Measurements from ENCODE around the gene TNK1. TPM values are rescaled to one million over a fixed set of nuclear protein-coding genes. Genes with fewer than 3 reads are reported as not detected.

Gene TNK1
- total and polyA plus RNA-seq, 2 of the 8 experiments (the other 6 are each of a cell fraction or from before 2014, with no cell fraction given) = 7.6 to 9.5 TPM

GRCh38 chr17:7436556-7437368 lies 55.9 kb downstream of the TNK1 start:
- WGBS, 2 experiments (ENCODE audit: extremely low coverage in 1 of 2, insufficient coverage in 1 of 2, insufficient read length in 1 of 2, insufficient replicate concordance in 2 of 2, low coverage in 1 of 2, low lambda C conversion rate in 2 of 2, missing lambda C conversion rate in 1 of 2) = 3% methylated on average over 83 of the region's 92 CpGs; no CpG with 5 or more reads in 1 of the 2 experiments
- TF ChIP-seq ASH2L (IDR thresholded peaks at IDR 0.05; ENCODE audit: low read length) (no peak), BCL11A (IDR thresholded peaks at IDR 0.05; ENCODE audit: low read depth in 2 of 2, low read length in 2 of 2) (no peak), RAD21 (IDR thresholded peaks at IDR 0.05 in 1 of 2, conservative IDR thresholded peaks at IDR 0.05 in 1 of 2; ENCODE audit: low read depth in 2 of 2, low read length in 2 of 2) (peak; percentile 50 to 80; a peak in 3 of 4 replicates), BRCA1 (IDR thresholded peaks at IDR 0.05; ENCODE audit: low read depth, low read length) (no peak), PHF8 (conservative IDR thresholded peaks at IDR 0.05; ENCODE audit: low read depth, low read length) (no peak; the same call in 1 of the 2 replicates), CREB1 (IDR thresholded peaks at IDR 0.05) (peak; percentile 99), ATF3 (IDR thresholded peaks at IDR 0.05; ENCODE audit: insufficient read depth, low read depth, low read length) (no peak), FOSL1 (IDR thresholded peaks at IDR 0.05; ENCODE audit: insufficient read depth, low read depth, low read length) (no peak), TAF7 (optimal IDR thresholded peaks at IDR 0.05; ENCODE audit: borderline replicate concordance, low read depth, low read length) (peak; percentile 90), EZH2 (IDR thresholded peaks at IDR 0.05; ENCODE audit: low read depth, low read length, severe bottlenecking) (no peak)

More at GRCh38 chr17:7436556-7437368, 55.9 kb downstream of the TNK1 start:
- Histone ChIP-seq H2BK12ac (ENCODE audit: low read depth, low read length) (peak overlapping the region; percentile 94), H3K9me3 (ENCODE audit: insufficient read depth in 2 of 2, low read depth in 1 of 2, low read length in 1 of 2) (no peaks in the 10 kb centered on the region), H3K14ac (ENCODE audit: insufficient read length) (no peak overlapping the region), H3K4ac (replicated peaks; ENCODE audit: insufficient read length, low read depth, low read length) (no peak overlapping the region), H2AK5ac (ENCODE audit: low read depth, low read length) (no peak overlapping the region; the same call in 1 of the 2 replicates), H3K79me2 (ENCODE audit: control insufficient read depth in 1 of 2, insufficient read depth in 2 of 2, low read length in 2 of 2) (no peaks in the 10 kb centered on the region), H2BK20ac (ENCODE audit: low read length) (no peak overlapping the region), H3K23me2 (ENCODE audit: low read depth, low read length) (peaks cover 31% of the 10 kb centered on the region), H2BK120ac (replicated peaks; ENCODE audit: low read depth, low read length) (peak overlapping the region; percentile 91), H2AFZ (ENCODE audit: low read length) (0 out of 2 replicates have a peak overlapping the region, but pooled peaks have one; percentile 43), H4K8ac (ENCODE audit: extremely low read depth, insufficient read depth, low read length) (peak overlapping the region; percentile 97), H4K91ac (replicated peaks; ENCODE audit: insufficient read length, low read length) (peak overlapping the region; percentile 79), H3K18ac (ENCODE audit: extremely low read depth, low read length) (peak overlapping the region; percentile 40; the same call in 1 of the 2 replicates), H3K4me3 (ENCODE audit: extremely low read depth in 1 of 4, insufficient read depth in 2 of 4, low read depth in 3 of 4, low read length in 4 of 4) (peak overlapping the region; percentile 50 to 83 (median 67)), H2BK5ac (ENCODE audit: low read depth, low read length) (peak overlapping the region; percentile 63), H3K4me1 (replicated peaks in 1 of 4; ENCODE audit: control insufficient read depth in 3 of 4, insufficient read depth in 4 of 4, low read length in 3 of 4) (peaks cover 0 to 28% (median 15%) of the 10 kb centered on the region in 4 experiments; a peak in 6 of 7 replicates), H4K5ac (ENCODE audit: insufficient read length, low read depth, low read length) (peak overlapping the region; percentile 52), H3K27me3 (replicated peaks in 1 of 4; ENCODE audit: control insufficient read depth in 3 of 4, extremely low read depth in 1 of 4, insufficient read depth in 3 of 4, low read length in 3 of 4) (peaks cover 2 to 19% (median 12%) of the 10 kb centered on the region in 4 experiments; a peak in 6 of 7 replicates), H3K36me3 (ENCODE audit: control insufficient read depth in 2 of 4, insufficient read depth in 4 of 4, low read length in 3 of 4) (no peaks in the 10 kb centered on the region), H3K56ac (replicated peaks; ENCODE audit: insufficient read length, low read depth, low read length) (peak overlapping the region; percentile 48), H3K9ac (replicated peaks in 1 of 4; ENCODE audit: extremely low read depth in 1 of 4, low read depth in 3 of 4, low read length in 3 of 4) (peak overlapping the region in 3 of 4 experiments; percentile 1 to 46 (median 6); a peak in 5 of 7 replicates), H3K23ac (ENCODE audit: insufficient read length) (no peak overlapping the region), H2BK15ac (ENCODE audit: low read length) (peak overlapping the region; percentile 95; the same call in 1 of the 2 replicates), H3K4me2 (ENCODE audit: insufficient read depth in 1 of 2, low read depth in 2 of 2, low read length in 2 of 2) (peak overlapping the region; percentile 91), H3K27ac (ENCODE audit: low read depth, low read length) (peak overlapping the region; percentile 59), H3K79me1 (ENCODE audit: low read depth, low read length) (no peaks in the 10 kb centered on the region), H4K20me1 (replicated peaks in 1 of 2; ENCODE audit: control insufficient read depth in 1 of 2, insufficient read depth in 2 of 2, low read length in 2 of 2) (no peaks in the 10 kb centered on the region)
- ChIA-PET CTCF (ENCODE audit: partially characterized antibody) (interaction anchor here (0.6 to 5.1 kb wide), 40 partner anchors 10 to 311 kb away, joined by 3 to 56 read pairs (median 5); partner anchors contain the start of genes KCTD11, SPEM2, TMEM256 and TMEM95), POLR2A (ENCODE audit: partially characterized antibody) (interaction anchor here (0.6 to 15.5 kb wide), 28 partner anchors 8 to 322 kb away, joined by 3 to 339 read pairs (median 4); partner anchors contain the start of genes ACAP1, ASGR2, CHRNB1 and CLDN7)
- DNase-seq (ENCODE audit: low read depth in 1 of 2, low spot score in 2 of 2) (peak in 1 of 2 experiments; percentile 87), FAIRE-seq (peak; percentile 69)
